ENCODE measurements around the gene GJB6.

GJB6 gene

GRCh38 chr13:20227288-20227687 lies 4.8 kb downstream of the GJB6 start:
- no peak for DNase-seq

GRCh38 chr13:20222553-20222952 lies 9.6 kb downstream of the GJB6 start:
- no peak for DNase-seq

DNA sequence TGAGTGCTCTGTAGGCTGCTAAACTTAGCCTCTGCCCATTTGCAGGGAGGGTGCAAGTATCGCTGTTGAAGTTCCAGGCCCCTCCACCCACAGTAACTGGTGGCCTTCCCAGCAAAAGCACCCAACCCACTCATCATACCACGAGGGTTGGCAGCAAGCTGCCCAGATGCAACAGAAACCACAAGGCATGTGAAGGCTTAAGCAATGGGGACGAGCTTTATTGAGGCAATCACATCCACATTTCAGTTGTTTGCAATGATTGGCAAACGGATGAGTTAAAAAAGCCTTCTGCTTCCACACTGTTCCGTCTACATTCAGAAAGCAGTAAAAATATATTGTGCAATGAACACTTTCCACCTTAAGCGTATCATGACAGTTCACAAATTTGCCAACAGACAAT lies 10.3 kb downstream of the GJB6 start:
- DNase-seq: no peak

DNA sequence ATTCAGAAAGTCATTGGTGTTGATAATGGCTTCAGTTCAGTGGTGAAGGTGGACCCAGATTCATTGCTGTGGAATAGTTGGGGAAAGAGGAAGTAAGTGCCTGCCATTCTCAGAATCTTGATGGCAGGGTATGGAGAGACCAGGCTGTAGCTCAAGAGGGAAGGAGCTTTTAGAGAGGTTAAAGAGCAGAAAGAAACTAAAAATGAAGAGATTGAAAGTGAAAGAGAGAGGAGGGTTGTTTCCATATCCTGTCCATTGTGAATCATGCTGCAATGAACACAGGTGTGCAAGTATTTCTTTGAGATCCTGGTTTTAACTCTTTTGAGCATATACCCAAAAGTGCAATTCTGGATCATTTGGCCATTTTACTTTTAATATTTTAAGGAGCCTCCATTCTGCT lies 12.5 kb downstream of the GJB6 start:
- no peak for DNase-seq

GRCh38 chr13:20217168-20217567 lies 15.0 kb downstream of the GJB6 start:
- DNase-seq: no peak

DNA sequence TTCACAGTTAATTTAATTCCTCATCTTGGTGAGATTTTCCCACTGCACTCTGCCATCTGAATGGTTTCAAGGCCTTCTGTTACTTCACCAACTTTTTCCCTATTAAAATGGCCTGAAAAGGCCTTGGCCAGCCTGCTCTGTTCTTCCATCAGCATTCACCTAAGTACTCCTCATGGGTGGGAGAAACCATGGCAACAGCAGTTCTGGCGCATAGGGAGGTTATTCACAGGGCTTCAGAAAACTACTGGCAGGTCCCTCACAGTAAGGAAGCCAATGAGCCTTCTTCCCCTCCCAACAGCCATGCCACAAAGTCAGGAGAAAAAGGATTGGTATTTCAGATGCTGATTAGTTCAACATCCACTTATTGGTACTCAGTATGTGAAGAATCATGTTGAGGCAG lies 22.2 kb downstream of the GJB6 start:
- DNase-seq: no peak

GRCh38 chr13:20206698-20207235 lies 25.4 kb downstream of the GJB6 start:
- DNase-seq: no peak

GRCh38 chr13:20206065-20206697 lies 25.9 kb downstream of the GJB6 start:
- no peak for DNase-seq

- DNase-seq: no peak
Observed at GRCh38 chr13:20198781-20199180, 33.3 kb downstream of the GJB6 start.

DNA sequence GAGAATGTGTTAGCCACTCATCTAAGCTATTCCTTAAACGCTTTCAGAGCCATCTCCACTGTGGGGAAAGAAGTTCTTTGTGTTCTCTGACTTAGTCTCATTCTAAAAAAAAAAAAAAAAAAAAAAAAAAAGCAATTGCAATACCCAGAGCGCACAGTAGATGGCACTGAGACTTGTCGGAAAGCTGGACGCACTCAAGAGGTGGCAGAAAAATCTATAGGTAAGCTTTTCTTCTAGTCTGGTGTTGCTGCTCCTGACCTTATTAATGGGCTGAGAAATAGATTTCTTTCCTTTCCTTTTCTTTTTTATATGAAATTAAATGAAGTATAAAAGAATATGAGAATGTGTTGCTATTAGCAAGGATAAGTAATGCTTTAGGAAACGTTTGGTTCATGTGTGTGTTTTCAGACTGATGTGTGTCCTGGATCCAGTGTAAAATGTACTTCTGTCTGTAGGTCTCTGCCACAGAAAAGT lies 34.7 kb downstream of the GJB6 start:
- DNase-seq: no peak

DNA sequence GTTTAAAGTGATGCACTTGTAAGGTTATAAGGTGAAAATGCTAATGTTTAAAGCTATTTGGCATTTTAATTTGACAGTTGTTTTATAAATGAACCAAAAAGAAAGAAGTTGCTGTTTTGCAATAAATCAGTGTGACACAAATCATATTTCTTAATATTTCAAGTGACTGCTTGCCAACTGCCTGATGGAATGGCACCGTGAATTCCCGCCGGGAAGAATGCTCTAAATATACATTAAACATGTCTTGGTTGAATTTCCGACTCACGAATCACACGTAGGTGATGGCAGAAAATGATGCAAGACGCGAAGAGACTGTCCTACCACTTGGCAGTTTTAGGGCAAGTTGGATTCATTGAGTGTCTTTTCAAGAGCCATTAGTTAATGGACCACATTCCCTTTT lies 36.3 kb downstream of the GJB6 start:
- DNase-seq: no peak

GRCh38 chr13:20193907-20194631 lies 38.0 kb downstream of the GJB6 start:
- DNase-seq: no peak

GRCh38 chr13:20193162-20193906 lies 38.8 kb downstream of the GJB6 start:
- no peak for DNase-seq

GRCh38 chr13:20192836-20193161 lies 39.3 kb downstream of the GJB6 start, which contains the start of gene GJB2:
Gene GJB2, minus strand, starts transcription at chr13:20192938. Its CDS starts 3,357 bp downstream, at chr13:20189581.
- no peak for DNase-seq

- DNase-seq: no peak
Observed at GRCh38 chr13:20192158-20192835, 39.8 kb downstream of the GJB6 start.

DNA sequence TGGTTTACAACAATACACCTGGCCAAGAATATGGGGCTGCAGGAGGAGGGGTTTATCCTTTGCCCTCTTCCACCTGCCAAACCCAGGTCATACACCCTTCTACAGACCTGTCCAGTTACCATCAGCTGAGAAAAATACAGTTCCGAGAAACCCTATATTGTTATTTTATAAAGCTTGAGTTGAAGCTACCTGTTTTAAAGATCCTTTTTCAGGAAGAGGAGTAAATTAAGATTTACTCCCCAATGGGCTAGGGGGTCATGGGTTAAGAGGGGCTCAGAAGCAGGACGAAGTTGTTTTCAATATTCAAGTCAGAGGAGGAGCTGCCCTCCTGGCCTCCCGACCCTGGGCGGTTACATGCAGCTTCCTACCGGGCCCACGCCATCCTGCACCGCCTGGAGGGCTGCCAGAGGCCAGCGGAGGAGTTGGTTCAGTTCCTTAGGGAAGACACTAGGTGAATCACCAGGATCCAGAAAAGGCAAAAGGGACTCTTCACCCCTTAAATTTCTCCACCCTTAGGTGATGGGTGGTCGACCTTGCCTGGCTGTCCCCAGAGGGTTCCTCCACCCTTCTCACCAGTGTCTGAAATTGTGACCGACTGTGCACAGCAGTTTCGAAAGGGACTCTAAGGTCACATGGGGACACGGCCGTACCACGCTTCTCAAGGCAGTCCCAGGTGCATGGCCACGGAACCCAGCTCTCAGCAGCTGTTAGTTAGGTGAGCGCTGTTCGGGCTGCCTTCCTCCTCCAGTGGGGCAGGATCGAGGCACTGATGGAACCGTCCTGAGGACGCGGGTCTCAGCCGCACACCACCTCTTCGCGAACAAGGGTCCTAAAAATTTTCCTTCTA lies 40.6 kb downstream of the GJB6 start:
- DNase-seq: no peak

DNA sequence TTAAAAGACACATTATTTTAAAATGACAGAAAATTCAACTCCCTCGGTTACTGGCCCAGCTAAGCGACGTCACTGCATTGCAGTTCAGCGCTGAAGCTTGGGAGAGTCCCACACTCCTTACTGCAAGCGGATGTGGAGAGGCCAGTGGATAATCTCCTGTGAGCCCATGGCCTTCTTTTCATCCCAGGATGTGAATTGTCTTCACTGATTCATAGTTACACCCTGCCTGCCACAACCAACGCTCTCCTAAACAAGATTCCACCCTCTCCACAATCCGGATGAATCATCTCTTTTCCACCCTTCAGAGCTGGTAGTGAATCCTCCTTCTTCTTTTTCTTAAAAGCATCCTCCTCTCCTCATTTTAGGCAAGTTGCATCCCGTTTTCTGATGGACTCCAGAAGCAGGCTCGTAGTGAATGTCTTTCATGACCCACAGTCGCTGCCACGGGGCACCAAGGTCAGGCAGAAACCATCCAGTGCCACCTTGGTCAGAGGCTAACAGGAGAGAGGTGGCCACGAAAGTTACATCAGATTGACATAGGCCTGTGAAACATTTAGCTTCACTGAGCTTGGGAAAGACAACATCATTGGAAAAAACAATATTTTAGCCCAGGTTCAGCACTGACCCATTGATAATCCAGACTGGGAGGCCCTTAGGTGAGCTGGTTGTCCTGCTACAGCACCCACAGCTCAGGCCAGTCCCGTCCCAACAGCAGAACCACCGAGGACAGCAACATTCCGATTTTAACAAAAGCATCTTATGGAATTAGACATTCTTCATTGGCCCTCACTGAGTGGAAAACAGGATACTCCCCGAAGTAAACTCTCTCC lies 41.4 kb downstream of the GJB6 start:
- no peak for DNase-seq

DNA sequence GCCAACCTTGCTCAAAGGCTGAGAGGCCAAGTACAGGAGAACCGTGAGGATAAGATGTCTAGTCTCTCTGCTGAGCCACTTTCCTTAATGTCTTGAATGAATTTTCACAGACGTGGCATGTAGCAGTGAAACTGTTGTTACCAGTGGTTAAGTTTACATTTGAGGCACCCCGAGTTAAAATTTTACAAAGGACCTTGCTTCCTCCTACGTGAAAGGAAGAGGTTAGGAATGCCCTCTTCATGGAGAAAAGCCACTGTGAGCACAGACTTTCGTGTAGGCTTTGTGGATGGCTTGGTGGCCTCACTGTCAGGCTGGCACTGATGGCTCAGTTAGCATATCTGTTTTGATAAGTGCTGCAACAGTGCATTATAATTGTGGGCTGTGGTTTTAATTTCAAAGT lies 42.0 kb downstream of the GJB6 start:
- no peak for DNase-seq

DNA sequence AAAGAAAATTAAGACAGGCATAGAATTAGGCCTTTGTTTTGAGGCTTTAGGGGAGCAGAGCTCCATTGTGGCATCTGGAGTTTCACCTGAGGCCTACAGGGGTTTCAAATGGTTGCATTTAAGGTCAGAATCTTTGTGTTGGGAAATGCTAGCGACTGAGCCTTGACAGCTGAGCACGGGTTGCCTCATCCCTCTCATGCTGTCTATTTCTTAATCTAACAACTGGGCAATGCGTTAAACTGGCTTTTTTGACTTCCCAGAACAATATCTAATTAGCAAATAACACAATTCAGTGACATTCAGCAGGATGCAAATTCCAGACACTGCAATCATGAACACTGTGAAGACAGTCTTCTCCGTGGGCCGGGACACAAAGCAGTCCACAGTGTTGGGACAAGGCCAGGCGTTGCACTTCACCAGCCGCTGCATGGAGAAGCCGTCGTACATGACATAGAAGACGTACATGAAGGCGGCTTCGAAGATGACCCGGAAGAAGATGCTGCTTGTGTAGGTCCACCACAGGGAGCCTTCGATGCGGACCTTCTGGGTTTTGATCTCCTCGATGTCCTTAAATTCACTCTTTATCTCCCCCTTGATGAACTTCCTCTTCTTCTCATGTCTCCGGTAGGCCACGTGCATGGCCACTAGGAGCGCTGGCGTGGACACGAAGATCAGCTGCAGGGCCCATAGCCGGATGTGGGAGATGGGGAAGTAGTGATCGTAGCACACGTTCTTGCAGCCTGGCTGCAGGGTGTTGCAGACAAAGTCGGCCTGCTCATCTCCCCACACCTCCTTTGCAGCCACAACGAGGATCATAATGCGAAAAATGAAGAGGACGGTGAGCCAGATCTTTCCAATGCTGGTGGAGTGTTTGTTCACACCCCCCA lies 43.2 kb downstream of the GJB6 start:
- DNase-seq: no peak

- DNase-seq: no peak
Observed at GRCh38 chr13:20186771-20187170, 45.3 kb downstream of the GJB6 start.

Data from T1000 (cell line).